ENCODE data around the gene NFYC. TPM values are rescaled to one million over a fixed set of nuclear protein-coding genes. Genes with fewer than 3 reads are reported as not detected.

The NFYC gene
- total and polyA plus RNA-seq, 2 experiments from 2014 or later = 23.7 to 28.3 TPM

DNA sequence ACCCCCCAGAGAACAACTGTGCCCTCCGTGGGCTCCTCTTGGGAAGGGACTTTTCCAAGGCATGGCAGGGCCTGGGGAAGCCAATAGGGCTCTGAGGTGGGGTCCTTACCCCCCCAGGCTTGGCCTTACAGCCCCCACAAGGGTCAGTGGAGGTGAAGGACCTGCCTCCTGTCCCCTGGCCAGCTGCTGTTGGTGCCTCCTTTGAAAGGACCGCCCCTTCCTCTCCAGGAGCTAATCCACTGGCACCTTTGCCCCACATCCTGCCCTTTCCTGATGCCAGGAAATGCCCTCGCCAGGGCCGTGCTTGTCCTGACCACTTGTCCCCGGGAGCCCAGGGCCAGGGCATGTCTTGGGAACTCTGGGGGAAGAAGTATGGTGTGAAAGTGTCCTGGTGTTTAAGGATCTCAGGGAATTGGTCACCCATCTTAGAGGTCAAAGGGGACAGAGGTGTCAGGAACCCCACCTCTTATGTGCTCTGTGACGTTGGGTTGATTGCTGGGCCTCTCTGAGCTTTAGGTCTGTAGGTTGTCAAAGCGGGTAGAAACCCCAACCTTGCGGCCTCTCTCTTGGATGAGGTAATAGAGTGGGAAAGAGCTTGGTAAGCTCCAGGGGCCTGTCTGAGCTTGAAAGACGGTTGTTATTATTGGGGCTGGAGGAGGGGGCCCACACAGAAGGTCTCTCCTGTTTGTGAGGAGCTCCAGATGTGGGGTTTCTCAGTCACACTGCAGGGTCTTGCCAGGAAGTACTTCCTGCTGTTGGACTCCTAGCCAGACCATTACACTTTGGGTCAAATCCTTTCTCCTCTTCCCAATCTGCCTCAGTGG is 94.9 kb downstream of the NFYC start:
- Histone ChIP-seq H3K27me3 (replicated peaks; ENCODE audit: insufficient read depth) (peaks cover 18% of the 10 kb centered on the region), H3K36me3 (ENCODE audit: low read depth) (no peaks in the 10 kb centered on the region), H3K4me3 (no peak overlapping the region), H3F3A (ENCODE audit: insufficient read depth) (no peaks in the 10 kb centered on the region), H3K4me1 (ENCODE audit: insufficient read depth) (no peaks in the 10 kb centered on the region), H3K9me3 (ENCODE audit: low read depth) (no peaks in the 10 kb centered on the region), H3K9me2 (ENCODE audit: insufficient read depth) (no peaks in the 10 kb centered on the region), H2AFZ (no peak overlapping the region), H3K4me2 (ENCODE audit: unreplicated experiment) (no peak overlapping the region), H3K9ac (no peak overlapping the region), H3K79me2 (ENCODE audit: insufficient read depth) (no peaks in the 10 kb centered on the region), H4K20me1 (ENCODE audit: insufficient read depth) (no peaks in the 10 kb centered on the region), H3K27ac (no peak overlapping the region)
- in situ Hi-C loops (cut with MboI) = no loop called here
- no peak for TF ChIP-seq EZH2phosphoT487 (IDR thresholded peaks at IDR 0.05; ENCODE audit: insufficient read depth, low read depth)
- TF ChIP-seq EZH2 (IDR thresholded peaks at IDR 0.05; ENCODE audit: insufficient read depth, poor library complexity, severe bottlenecking) = no peak
- WGBS, 2 experiments (ENCODE audit: low coverage in 1 of 2, low lambda C conversion rate in 2 of 2, missing lambda C conversion rate in 2 of 2) = 83 to 85% methylated on average over 8 to 9 of the region's 9 CpGs
- no peak for DNase-seq

DNA sequence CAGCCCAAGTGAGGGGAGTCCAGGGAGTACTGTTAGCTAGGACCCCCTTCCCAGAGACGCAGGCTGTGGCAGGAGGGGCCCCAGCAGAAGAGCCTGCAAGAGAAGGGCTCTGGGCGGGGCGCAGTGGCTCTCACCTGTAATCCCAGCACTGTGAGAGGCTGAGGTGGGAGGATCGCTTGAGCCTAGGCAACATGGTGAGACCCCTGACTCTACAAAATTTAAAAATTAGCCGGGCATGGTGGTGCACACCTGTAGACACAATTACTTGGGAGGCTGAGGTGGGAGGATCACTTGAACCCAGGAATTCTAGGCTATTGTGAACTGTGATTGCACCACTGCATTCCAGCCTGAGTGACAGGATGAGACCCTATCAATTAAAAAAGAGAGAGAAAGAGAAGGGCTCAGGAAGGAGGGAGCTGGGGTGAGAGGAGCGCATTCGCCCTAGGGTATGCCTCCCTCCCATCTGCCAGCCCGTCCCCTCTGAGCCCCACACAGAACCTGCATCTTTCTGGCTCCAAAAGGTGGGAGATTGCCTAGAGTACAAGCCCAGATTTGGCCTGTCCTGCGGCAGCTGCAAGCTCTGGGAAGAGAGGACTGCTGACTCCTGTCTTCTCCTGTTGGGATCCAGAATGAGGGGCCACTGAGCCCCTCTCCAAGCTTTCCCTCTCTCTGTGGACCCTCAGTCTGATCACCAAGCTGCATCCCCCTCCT is 95.6 kb downstream of the NFYC start:
- no peaks in the 10 kb centered on the region for H3K36me3 ChIP-seq (ENCODE audit: low read depth)
- no peak for TF ChIP-seq EZH2phosphoT487 (IDR thresholded peaks at IDR 0.05; ENCODE audit: insufficient read depth, low read depth)
- no peak for TF ChIP-seq EZH2 (IDR thresholded peaks at IDR 0.05; ENCODE audit: insufficient read depth, poor library complexity, severe bottlenecking)
- no peak overlapping the region for H3K4me2 ChIP-seq (ENCODE audit: unreplicated experiment)
- H3K4me3 ChIP-seq = no peak overlapping the region
- no peaks in the 10 kb centered on the region for H3F3A ChIP-seq (ENCODE audit: insufficient read depth)
- 77 to 78% methylated on average over 8 to 9 of the region's 9 CpGs for WGBS, 2 experiments (ENCODE audit: low coverage in 1 of 2, low lambda C conversion rate in 2 of 2, missing lambda C conversion rate in 2 of 2)
- H3K9me2 ChIP-seq (ENCODE audit: insufficient read depth) = no peaks in the 10 kb centered on the region
- H3K79me2 ChIP-seq (ENCODE audit: insufficient read depth) = no peaks in the 10 kb centered on the region
- H2AFZ ChIP-seq = no peak overlapping the region
- in situ Hi-C loops (cut with MboI) = no loop called here
- no peaks in the 10 kb centered on the region for H4K20me1 ChIP-seq (ENCODE audit: insufficient read depth)
- no peak for DNase-seq
- H3K9me3 ChIP-seq (ENCODE audit: low read depth) = no peaks in the 10 kb centered on the region
- no peak overlapping the region for H3K9ac ChIP-seq
- no peaks in the 10 kb centered on the region for H3K4me1 ChIP-seq (ENCODE audit: insufficient read depth)
- H3K27me3 ChIP-seq (replicated peaks; ENCODE audit: insufficient read depth) = peaks cover 10% of the 10 kb centered on the region
- H3K27ac ChIP-seq = no peak overlapping the region

DNA sequence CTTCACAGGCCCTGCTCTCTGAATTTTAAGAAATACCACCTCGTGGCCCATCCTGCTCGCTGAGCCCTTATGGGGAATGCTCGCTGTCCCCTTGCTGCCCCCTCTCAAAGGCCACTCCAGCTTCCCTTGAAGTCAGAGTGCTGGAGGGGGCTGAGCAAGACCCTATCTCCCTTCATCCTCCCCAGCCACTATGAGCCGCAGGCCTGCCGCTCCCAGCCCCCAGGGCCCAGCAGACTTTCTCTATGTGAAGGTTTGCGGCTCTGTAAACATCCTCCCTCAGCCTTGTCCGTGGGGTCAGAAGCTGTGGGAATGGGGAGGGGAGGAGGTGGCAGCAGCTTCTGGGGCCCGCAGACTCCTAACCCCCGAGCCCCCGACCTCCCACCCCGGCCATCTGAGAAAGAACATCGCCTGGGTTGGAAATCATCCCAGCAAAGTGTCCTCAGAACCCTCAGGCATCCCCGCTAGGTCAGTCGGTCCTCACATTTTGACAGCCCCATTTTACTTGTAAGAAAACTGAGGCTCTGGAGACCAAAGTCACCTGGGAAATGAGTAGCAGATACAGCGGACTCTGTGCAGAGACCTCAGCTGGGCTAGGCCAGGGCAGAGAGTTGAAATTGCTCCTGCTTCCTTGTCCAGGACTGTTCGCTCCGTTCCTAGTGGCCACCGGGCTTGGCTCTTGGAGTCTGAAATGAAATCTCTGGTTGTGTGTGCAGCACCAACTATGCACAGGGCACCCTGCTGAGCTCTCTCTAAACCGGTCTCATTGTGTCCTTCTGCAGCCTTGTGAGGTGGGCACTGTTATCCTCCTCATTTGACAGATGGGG is 96.4 kb downstream of the NFYC start:
- Histone ChIP-seq H3K9me2 (ENCODE audit: insufficient read depth) (no peaks in the 10 kb centered on the region), H3K79me2 (ENCODE audit: insufficient read depth) (no peaks in the 10 kb centered on the region), H2AFZ (no peak overlapping the region), H3K4me1 (ENCODE audit: insufficient read depth) (no peaks in the 10 kb centered on the region), H3K4me2 (ENCODE audit: unreplicated experiment) (no peak overlapping the region), H4K20me1 (ENCODE audit: insufficient read depth) (no peaks in the 10 kb centered on the region), H3K27ac (no peak overlapping the region), H3K4me3 (no peak overlapping the region), H3K9me3 (ENCODE audit: low read depth) (no peaks in the 10 kb centered on the region), H3K27me3 (replicated peaks; ENCODE audit: insufficient read depth) (peaks cover 5% of the 10 kb centered on the region), H3F3A (ENCODE audit: insufficient read depth) (no peaks in the 10 kb centered on the region), H3K36me3 (ENCODE audit: low read depth) (no peaks in the 10 kb centered on the region), H3K9ac (no peak overlapping the region)
- in situ Hi-C loops (cut with MboI) = no loop called here
- 82 to 85% methylated on average over 12 to 19 of the region's 19 CpGs for WGBS, 2 experiments (ENCODE audit: low coverage in 1 of 2, low lambda C conversion rate in 2 of 2, missing lambda C conversion rate in 2 of 2)
- no peak for DNase-seq
- TF ChIP-seq EZH2phosphoT487 (IDR thresholded peaks at IDR 0.05; ENCODE audit: insufficient read depth, low read depth) = no peak
- no peak for TF ChIP-seq EZH2 (IDR thresholded peaks at IDR 0.05; ENCODE audit: insufficient read depth, poor library complexity, severe bottlenecking)
